Glomerular visceral epithelial cell (primary cell): ENCODE measurements around the gene FTHL17.

Source experiments
- DNase-seq: peaks from one replicate; pipeline ENCODE4 v3.0.0-alpha.2; 2016; ENCODE audit errors: extremely low spot score

Gene FTHL17

GRCh38 chrX:31071725-31072124 lies at the start of gene FTHL17:
FTHL17 (minus strand) TSS chrX:31072041; CDS start chrX:31071953, 88 bp downstream.
- DNase-seq = no peak

GRCh38 chrX:31117266-31117665 lies 45.4 kb upstream of the FTHL17 start:
- DNase-seq = no peak

DNA sequence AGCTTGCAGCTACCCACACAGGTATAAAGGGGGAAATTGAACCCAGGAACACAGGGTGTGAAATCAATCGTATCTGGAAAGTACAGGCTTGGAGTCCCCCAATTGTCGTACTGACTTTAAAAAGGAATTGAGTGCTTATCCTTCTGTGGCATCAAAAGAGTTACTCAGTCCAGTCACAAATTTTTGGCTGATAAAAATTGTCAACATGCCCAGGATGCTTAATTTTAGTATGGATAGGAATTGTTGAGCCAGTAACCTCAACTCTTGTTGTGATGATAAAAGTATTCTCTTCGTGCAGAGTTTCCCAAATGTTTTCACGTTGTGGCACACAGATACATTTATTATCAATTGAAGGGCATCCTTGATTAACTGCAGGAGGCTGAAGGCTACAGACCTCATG lies 43.6 kb upstream of the FTHL17 start:
- no peak for DNase-seq

DNA sequence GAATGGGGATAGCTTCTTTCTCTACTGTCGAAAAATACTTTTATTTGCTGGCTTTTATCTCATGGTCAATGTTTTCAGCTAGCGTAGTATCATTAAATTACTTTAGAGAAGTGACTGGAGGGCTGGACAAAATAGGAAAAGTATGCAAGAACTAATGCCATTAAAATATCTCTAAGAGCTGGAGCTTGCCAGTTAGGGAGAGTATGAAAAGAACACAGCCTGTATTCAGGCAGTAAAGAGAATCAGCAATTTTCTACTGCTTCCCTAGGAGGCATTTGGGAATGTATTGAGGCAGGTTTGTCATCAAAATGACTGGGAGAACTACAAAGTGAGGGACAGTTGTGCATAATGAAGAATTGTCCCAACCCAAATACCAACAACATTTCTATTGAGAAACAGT lies 43.0 kb upstream of the FTHL17 start:
- no peak for DNase-seq

GRCh38 chrX:31112226-31112999 lies 40.6 kb upstream of the FTHL17 start:
- no peak for DNase-seq

DNA sequence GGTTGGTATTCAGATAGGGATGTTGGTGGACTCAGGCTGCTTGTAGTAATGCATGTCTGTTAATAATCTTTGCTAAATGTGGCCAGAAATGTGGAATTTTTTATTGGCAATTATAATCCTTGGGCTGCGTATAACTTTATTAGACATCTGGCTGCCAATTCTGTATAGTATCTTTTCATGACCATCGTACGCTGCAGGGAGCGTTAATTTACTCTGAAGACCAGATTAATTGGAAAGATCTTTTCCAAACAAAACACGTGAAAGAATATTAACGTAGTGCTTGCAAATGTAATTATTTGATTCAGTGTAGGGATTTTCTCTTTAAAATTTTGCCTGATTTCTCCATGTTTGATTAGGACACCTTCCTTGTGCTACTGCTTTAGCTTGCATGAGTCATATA lies 38.8 kb upstream of the FTHL17 start:
- no peak for DNase-seq

DNA sequence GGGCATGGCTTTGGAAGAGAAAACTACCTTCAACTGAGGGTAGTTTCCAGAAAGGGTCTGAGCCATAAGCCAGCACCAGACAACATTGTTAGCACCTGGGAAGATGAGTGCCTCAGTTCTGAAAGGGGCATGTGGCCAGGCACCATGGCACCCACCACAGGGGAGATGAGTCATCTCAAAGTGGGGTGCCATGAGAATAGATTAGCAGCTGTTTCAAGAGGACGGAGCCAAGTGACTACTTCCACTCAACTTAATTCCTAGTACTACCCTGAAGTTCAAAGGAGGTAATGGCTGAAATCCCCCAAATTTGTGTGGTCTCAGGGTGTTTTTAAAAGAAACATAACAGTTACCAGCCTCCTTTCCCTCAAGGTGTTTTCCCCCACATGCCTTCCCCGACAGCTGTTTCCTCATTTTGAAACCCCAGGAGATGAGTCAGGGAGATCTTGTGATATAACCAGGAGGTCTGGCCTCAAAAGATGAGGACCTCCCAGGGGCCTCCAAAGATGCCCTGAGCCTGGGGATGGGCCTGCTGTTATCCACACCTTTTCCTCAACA lies 27.8 kb upstream of the FTHL17 start:
- DNase-seq = peak; percentile 1

- DNase-seq = no peak
Observed at GRCh38 chrX:31098079-31098478, 26.2 kb upstream of the FTHL17 start.

GRCh38 chrX:31093639-31093975 lies 21.8 kb upstream of the FTHL17 start:
- DNase-seq = no peak

DNA sequence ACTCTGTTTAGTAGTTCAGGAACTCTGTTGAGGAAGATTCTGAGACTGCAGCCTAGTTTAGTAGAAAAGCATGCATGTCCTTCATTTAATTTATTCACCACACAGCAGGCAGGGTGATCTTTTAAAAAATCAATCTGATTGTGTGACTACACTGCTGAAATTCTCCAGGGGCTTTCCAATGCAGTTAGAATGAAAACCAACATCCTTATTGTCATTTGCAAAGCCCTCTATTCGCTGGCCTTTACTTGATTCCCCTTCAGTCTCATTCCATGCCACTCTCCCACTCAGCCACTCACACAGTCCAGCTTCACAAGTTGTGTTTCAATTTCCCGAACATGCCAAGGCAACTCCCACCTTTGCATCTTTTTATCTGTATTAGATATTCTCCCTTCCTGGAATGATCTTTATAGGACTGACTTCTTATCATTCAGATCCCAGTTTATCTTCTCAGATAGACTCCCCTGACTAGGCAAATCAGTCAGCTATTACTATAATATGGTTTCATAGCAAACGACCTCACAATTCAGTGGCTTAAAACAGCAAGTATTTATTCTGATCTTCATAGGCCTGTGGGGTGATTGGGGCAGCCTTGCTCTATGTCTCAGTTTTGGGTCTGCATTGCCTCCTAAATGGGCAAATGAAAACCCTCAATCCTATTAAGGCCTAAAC lies 21.3 kb upstream of the FTHL17 start:
- no peak for DNase-seq

GRCh38 chrX:31092476-31092875 lies 20.6 kb upstream of the FTHL17 start:
- DNase-seq = no peak

DNA sequence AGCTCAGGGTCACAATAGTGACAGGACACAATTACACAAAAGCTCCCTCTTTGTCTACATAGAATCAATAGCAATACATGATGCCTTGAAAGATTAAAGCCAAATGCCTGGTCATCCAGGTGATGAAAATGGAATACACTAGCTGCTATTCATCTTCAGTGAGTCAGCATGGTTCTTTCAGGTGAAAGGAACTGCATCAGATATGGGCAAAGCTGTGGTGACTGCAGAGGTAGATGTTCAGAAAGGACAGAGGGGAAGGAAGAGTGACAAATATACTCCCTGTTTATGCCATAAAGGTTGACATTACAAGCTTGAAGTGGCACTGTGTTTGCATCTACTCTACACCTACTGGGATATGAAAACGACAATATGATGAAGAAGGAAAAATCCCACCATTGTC lies 20.0 kb upstream of the FTHL17 start:
- no peak for DNase-seq

GRCh38 chrX:31074522-31074921 lies 2.7 kb upstream of the FTHL17 start:
- no peak for DNase-seq

- DNase-seq = no peak
Observed at GRCh38 chrX:31071262-31071661, 579 bp downstream of the FTHL17 start.

DNA sequence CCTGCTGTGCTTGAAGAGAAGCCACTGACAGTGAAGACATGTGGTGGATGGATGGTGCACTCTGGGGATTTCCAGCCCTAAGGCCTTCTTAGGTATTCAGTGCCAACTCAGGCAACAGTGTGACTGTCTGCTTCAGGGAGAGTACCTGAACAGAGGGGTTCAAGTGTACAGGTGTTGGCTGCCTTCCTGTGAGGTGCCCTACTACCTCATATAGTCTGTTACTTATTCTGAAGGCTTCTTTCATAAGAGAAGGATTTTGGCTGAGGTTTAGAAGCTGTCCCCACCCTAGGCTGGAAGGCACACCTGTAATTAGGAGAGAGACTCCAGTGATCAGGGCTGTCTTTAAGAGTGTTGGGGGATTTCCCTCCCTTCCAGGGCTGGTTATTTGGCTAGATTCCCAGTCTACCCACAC lies 1.8 kb downstream of the FTHL17 start:
- DNase-seq = peak; percentile 1

- DNase-seq = no peak
Observed at GRCh38 chrX:31063114-31063513, 8.7 kb downstream of the FTHL17 start.

GRCh38 chrX:31061091-31061490 lies 10.8 kb downstream of the FTHL17 start:
- DNase-seq = no peak

DNA sequence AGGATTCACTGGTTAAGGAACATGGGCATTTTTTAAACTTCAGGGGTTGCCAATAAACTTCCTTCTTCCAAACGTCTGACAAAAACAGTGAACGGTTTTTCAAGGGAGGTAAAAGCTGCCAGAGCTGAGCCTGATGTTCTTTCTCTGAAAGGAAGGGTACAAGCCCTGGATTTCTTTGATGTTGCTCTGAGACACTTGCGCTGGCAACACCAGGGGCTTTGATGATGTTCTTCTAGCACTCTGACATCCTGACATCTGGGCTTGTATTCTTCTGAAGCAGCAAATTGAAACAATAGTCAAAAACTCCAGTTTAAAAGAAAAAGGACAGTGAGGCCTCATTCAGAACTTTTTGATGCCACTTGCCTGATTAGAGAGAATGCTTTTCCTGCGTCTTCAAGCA lies 11.8 kb downstream of the FTHL17 start:
- DNase-seq = no peak

- no peak for DNase-seq
Observed at GRCh38 chrX:31058284-31058683, 13.6 kb downstream of the FTHL17 start.

GRCh38 chrX:31057691-31058090 lies 14.2 kb downstream of the FTHL17 start:
- DNase-seq = no peak

DNA sequence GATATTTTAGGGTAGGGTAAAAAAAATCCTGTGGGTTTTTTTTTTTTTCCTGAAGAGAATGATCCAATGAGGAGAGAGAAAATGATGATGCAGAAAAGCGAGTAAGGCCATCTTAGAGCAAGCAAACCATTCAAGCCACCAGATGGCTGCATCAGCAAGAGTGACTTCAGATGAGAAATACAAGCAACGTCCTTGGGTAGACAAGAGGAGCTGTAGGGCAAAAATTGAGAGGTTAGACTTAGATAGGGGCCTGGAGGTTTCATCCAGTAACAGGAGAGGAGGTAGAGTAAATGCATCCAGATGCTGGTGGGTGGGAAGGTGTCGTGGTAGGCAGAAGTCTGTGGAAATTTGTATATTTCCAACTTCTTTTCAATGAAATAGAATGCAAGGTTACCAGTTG lies 14.6 kb downstream of the FTHL17 start:
- no peak for DNase-seq

GRCh38 chrX:31053621-31054020 lies 18.2 kb downstream of the FTHL17 start:
- DNase-seq = no peak

- DNase-seq = no peak
Observed at GRCh38 chrX:31039327-31039711, 32.5 kb downstream of the FTHL17 start.
